Gastroesophageal sphincter (tissue), 3 donors: ENCODE data around the gene OSTN.

ENCODE experiments used
- POLR2A ChIP-seq, 2 donors: fragments of 450-650 bp; IDR thresholded peaks; one replicate each; pipeline ENCODE4 v1.6.1; 2017; ENCODE audit warnings: antibody characterized with exemption in 2 of 2, mild to moderate bottlenecking in 2 of 2, moderate library complexity in 1 of 2
- POLR2AphosphoS5 ChIP-seq: sonication (generic); formaldehyde crosslinking; IDR thresholded peaks from one replicate; pipeline ENCODE4 v1.6.1; 2017; ENCODE audit warnings: antibody characterized with exemption
- TF ChIP-seq, protein P1 (sequence below), 4 experiments: fragments of 200-600 bp in 2 of 4; fragments of 450-650 bp in 2 of 4; sonication (generic) in 1 of 4; IDR thresholded peaks; one replicate each; pipeline ENCODE4 v1.5.1; 2017 to 2019; ENCODE audit warnings: antibody characterized with exemption in 4 of 4, mild to moderate bottlenecking in 2 of 4, moderate library complexity in 2 of 4

DNA sequence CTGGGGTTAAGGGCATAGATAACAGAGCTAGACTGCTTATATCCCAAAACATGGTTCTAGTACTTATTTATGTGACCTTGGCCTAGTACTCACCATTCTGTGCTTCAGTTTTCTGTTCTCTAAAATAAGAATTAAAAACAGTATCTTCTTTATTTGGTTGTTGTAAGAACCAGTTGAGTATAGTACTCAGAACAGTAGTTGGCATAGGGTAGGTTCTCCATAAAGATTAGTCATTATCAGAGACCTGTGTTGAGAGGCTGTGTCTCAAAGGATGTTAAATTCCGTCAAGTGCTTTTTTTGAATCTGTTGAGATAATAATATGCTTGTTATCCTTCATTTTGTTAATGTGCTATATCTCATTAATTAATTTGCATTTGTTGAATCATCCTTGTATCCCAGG lies 47.4 kb upstream of the OSTN start:
- TF ChIP-seq POLR2A (IDR thresholded peaks at IDR 0.05): no peak
- TF ChIP-seq, protein P1, sequence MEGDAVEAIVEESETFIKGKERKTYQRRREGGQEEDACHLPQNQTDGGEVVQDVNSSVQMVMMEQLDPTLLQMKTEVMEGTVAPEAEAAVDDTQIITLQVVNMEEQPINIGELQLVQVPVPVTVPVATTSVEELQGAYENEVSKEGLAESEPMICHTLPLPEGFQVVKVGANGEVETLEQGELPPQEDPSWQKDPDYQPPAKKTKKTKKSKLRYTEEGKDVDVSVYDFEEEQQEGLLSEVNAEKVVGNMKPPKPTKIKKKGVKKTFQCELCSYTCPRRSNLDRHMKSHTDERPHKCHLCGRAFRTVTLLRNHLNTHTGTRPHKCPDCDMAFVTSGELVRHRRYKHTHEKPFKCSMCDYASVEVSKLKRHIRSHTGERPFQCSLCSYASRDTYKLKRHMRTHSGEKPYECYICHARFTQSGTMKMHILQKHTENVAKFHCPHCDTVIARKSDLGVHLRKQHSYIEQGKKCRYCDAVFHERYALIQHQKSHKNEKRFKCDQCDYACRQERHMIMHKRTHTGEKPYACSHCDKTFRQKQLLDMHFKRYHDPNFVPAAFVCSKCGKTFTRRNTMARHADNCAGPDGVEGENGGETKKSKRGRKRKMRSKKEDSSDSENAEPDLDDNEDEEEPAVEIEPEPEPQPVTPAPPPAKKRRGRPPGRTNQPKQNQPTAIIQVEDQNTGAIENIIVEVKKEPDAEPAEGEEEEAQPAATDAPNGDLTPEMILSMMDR (IDR thresholded peaks at IDR 0.05): no peak
- TF ChIP-seq POLR2AphosphoS5: no peak
